Osteoblast (primary cell): ENCODE measurements around the gene HTRA3. TPM values are rescaled to one million over a fixed set of nuclear protein-coding genes. Genes with fewer than 3 reads are reported as not detected.

Source experiments
- DNase-seq: peaks from one replicate; pipeline ENCODE4 v3.0.0; 2011; ENCODE audit warnings: low spot score, mixed read lengths; ENCODE audit not compliant: insufficient read length; ENCODE audit errors: missing footprints
- H2AFZ ChIP-seq: 2 replicates; pipeline ENCODE4 v1.6.0; 2011; ENCODE audit warnings: mild to moderate bottlenecking, low read length
- H3K27ac ChIP-seq: 2 replicates; pipeline ENCODE4 v1.5.1; 2011; ENCODE audit warnings: mild to moderate bottlenecking, low read depth, low read length, moderate library complexity
- H3K27me3 ChIP-seq: 2 replicates; pipeline ENCODE4 v1.6.0; 2012; ENCODE audit warnings: mild to moderate bottlenecking, control low read depth, inconsistent platforms, low read length, moderate library complexity; ENCODE audit not compliant: insufficient read depth
- H3K36me3 ChIP-seq: 2 replicates; pipeline ENCODE4 v1.5.1; 2011; ENCODE audit warnings: mild to moderate bottlenecking, low read length, control low read depth, moderate library complexity; ENCODE audit not compliant: insufficient read depth
- H3K4me1 ChIP-seq: 2 replicates; pipeline ENCODE4 v1.5.1; 2011; ENCODE audit warnings: mild to moderate bottlenecking, low read length, control low read depth, moderate library complexity; ENCODE audit not compliant: insufficient read depth
- H3K4me2 ChIP-seq: 2 replicates; pipeline ENCODE4 v1.6.0; 2011; ENCODE audit warnings: mild to moderate bottlenecking, low read length; ENCODE audit not compliant: insufficient read depth
- H3K4me3 ChIP-seq: fragments of 200-600 bp; sonication (generic); 3 replicates; pipeline ENCODE4 v1.5.1; 2012; ENCODE audit warnings: mild to moderate bottlenecking, low read length, inconsistent platforms; ENCODE audit not compliant: insufficient read depth
- H3K79me2 ChIP-seq: 2 replicates; pipeline ENCODE4 v1.6.0; 2012; ENCODE audit warnings: mild to moderate bottlenecking, low read length, control low read depth, inconsistent platforms; ENCODE audit not compliant: insufficient read depth
- H3K9me3 ChIP-seq: 2 replicates; pipeline ENCODE4 v1.5.1; 2011; ENCODE audit warnings: low read depth, low read length, control low read depth
- H4K20me1 ChIP-seq: 2 replicates; pipeline ENCODE4 v1.6.0; 2012; ENCODE audit warnings: mild to moderate bottlenecking, low read length, control low read depth; ENCODE audit not compliant: insufficient read depth
- CTCF ChIP-seq: IDR thresholded peaks from 2 replicates; pipeline ENCODE4 v1.5.1; 2011; ENCODE audit warnings: mild to moderate bottlenecking, low read depth, low read length, moderate library complexity; ENCODE audit errors: extremely low read depth
- total RNA-seq: library from RNA; depleted of rRNA; stranded (reverse); fragments of >200 nt; gene quantifications from 2 replicates; pipeline ENCODE4 v1.2.3, GENCODE V29; 2012

Gene HTRA3
- total RNA-seq, 1 donor = 4.0 TPM

GRCh38 chr4:8235224-8235623, 34.3 kb upstream of the HTRA3 start:
- H3K27ac ChIP-seq = no peak overlapping the region
- H3K36me3 ChIP-seq = peaks cover 14% of the 10 kb centered on the region
- peak; percentile 71 for DNase-seq
- no peak overlapping the region for H3K4me3 ChIP-seq
- no peak overlapping the region for H3K4me2 ChIP-seq
- H3K9me3 ChIP-seq = no peaks in the 10 kb centered on the region
- no peaks in the 10 kb centered on the region for H3K4me1 ChIP-seq
- no peak for TF ChIP-seq CTCF
- H4K20me1 ChIP-seq = no peaks in the 10 kb centered on the region
- H3K79me2 ChIP-seq = no peaks in the 10 kb centered on the region
- H2AFZ ChIP-seq = no peak overlapping the region
- H3K27me3 ChIP-seq = no peaks in the 10 kb centered on the region

- H2AFZ ChIP-seq = no peak overlapping the region
- peaks cover 14% of the 10 kb centered on the region for H3K36me3 ChIP-seq
- H4K20me1 ChIP-seq = no peaks in the 10 kb centered on the region
- no peaks in the 10 kb centered on the region for H3K27me3 ChIP-seq
- no peak overlapping the region for H3K4me3 ChIP-seq
- TF ChIP-seq CTCF = no peak
- no peak overlapping the region for H3K27ac ChIP-seq
- no peaks in the 10 kb centered on the region for H3K4me1 ChIP-seq
- H3K79me2 ChIP-seq = no peaks in the 10 kb centered on the region
- no peak overlapping the region for H3K4me2 ChIP-seq
- H3K9me3 ChIP-seq = no peaks in the 10 kb centered on the region
- peak; percentile 82 for DNase-seq
Measured at GRCh38 chr4:8235686-8236085, 33.9 kb upstream of the HTRA3 start.

GRCh38 chr4:8236106-8236919, 33.2 kb upstream of the HTRA3 start:
- H3K4me2 ChIP-seq = no peak overlapping the region
- no peaks in the 10 kb centered on the region for H4K20me1 ChIP-seq
- H3K27ac ChIP-seq = no peak overlapping the region
- H3K27me3 ChIP-seq = no peaks in the 10 kb centered on the region
- no peak overlapping the region for H3K4me3 ChIP-seq
- DNase-seq = peak; percentile 83
- no peak for TF ChIP-seq CTCF
- H3K79me2 ChIP-seq = no peaks in the 10 kb centered on the region
- no peaks in the 10 kb centered on the region for H3K4me1 ChIP-seq
- peaks cover 14% of the 10 kb centered on the region for H3K36me3 ChIP-seq
- H3K9me3 ChIP-seq = no peaks in the 10 kb centered on the region
- no peak overlapping the region for H2AFZ ChIP-seq

- H3K9me3 ChIP-seq = no peaks in the 10 kb centered on the region
- peaks cover 14% of the 10 kb centered on the region for H3K36me3 ChIP-seq
- H3K4me2 ChIP-seq = no peak overlapping the region
- H3K27ac ChIP-seq = no peak overlapping the region
- DNase-seq = peak; percentile 34
- H3K79me2 ChIP-seq = no peaks in the 10 kb centered on the region
- no peak overlapping the region for H3K4me3 ChIP-seq
- no peak overlapping the region for H2AFZ ChIP-seq
- no peaks in the 10 kb centered on the region for H4K20me1 ChIP-seq
- no peaks in the 10 kb centered on the region for H3K27me3 ChIP-seq
- H3K4me1 ChIP-seq = no peaks in the 10 kb centered on the region
- TF ChIP-seq CTCF = no peak
Measured at GRCh38 chr4:8236920-8237195, 32.7 kb upstream of the HTRA3 start.
